GM21717 (cell line): Measurements from ENCODE around the gene FGF21.
"Not testable (repeated sequence)": the region's sequence is repeated elsewhere in the genome, so short reads cannot be mapped to it uniquely, and the experiment has no call there.

Experiments used
- ATAC-seq: cut with Tn5 transposase; IDR thresholded peaks from one replicate; pipeline ENCODE4 v1.9.1; 2021; ENCODE audit warnings: mild to moderate bottlenecking, moderate library complexity; ENCODE audit not compliant: unreplicated experiment

Gene FGF21

GRCh38 chr19:48751845-48752495 lies 3.4 kb upstream of the FGF21 start:
- no peak for ATAC-seq

GRCh38 chr19:48752496-48753365 lies 2.6 kb upstream of the FGF21 start, which contains the start of gene FUT1:
Gene FUT1, minus strand, starts transcription at chr19:48752641. Its CDS starts 1,360 bp downstream, at chr19:48751281.
- no peak for ATAC-seq

GRCh38 chr19:48755787-48756186 lies 463 bp downstream of the FGF21 start:
- no peak for ATAC-seq

- ATAC-seq, result no peak
Measured at GRCh38 chr19:48756212-48756611, 888 bp downstream of the FGF21 start.

DNA sequence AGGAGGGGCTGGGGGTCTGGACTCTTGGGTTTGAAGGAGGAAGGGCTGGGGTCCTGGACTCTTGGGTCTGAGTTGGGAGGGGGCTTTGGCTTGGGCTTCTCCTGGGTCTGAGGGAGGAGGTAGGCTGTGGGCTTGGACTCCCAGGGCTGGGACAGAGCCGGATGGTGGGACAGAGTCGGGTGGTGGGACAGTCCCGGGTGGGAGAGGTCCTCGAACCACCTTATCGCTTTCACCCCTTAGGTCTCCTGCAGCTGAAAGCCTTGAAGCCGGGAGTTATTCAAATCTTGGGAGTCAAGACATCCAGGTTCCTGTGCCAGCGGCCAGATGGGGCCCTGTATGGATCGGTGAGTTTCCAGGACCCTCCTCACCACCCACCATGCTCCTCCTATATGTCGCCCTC lies 1.4 kb downstream of the FGF21 start:
- ATAC-seq, result no peak

- no peak for ATAC-seq
Measured at GRCh38 chr19:48757089-48757675, 1.9 kb downstream of the FGF21 start.

DNA sequence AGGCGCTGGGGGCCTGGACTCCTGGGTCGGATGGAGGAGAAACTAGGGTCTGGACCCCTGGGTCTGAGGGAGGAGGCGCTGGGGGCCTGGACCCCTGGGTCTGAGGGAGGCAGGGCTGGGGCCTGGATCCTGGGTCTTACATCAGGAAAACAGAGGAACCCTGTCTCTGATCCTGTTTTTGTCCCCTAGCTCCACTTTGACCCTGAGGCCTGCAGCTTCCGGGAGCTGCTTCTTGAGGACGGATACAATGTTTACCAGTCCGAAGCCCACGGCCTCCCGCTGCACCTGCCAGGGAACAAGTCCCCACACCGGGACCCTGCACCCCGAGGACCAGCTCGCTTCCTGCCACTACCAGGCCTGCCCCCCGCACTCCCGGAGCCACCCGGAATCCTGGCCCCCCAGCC lies 2.4 kb downstream of the FGF21 start:
- no peak for ATAC-seq

- no peak for ATAC-seq
Measured at GRCh38 chr19:48760504-48761205, 5.3 kb downstream of the FGF21 start.

- not testable (repeated sequence) for ATAC-seq
Measured at GRCh38 chr19:48765816-48766215, 10.5 kb downstream of the FGF21 start.

GRCh38 chr19:48768171-48768753 lies 12.9 kb downstream of the FGF21 start:
- not testable (repeated sequence) for ATAC-seq

DNA sequence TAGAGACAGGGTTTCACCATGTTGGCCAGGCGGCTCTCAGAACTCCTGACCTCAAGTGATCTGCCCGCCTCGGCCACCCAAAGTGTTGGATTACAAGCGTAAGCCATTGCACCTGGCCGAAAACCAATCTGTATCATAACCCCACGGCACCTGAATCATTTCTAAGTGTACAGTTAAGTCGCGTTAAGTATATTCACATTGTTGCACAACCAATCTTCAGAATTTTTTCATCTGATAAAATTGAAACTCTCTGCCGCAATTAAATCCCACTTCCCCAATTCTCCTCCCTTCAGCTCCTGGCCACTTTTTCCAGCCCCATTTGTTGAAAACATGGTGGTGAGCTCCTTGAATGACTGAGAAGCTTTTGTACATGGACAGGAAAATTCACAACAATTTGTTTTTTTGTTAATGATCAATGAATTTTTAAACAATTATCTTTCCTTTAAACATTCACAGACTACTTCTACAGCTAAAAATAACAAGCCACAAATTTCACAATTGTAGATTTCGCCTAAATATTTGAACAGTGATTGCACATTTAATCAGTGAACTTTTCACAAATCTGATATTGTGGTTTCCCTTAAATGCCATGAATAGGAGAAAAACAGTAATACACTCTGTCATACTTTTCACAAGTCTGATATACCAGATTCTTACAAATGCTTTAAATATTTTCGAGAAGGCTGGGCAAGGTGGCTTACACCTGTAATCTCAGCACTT lies 13.8 kb downstream of the FGF21 start:
- no peak for ATAC-seq

GRCh38 chr19:48770266-48770665 lies 14.9 kb downstream of the FGF21 start:
- no peak for ATAC-seq

GRCh38 chr19:48770734-48771472 lies 15.6 kb downstream of the FGF21 start:
- no peak for ATAC-seq

DNA sequence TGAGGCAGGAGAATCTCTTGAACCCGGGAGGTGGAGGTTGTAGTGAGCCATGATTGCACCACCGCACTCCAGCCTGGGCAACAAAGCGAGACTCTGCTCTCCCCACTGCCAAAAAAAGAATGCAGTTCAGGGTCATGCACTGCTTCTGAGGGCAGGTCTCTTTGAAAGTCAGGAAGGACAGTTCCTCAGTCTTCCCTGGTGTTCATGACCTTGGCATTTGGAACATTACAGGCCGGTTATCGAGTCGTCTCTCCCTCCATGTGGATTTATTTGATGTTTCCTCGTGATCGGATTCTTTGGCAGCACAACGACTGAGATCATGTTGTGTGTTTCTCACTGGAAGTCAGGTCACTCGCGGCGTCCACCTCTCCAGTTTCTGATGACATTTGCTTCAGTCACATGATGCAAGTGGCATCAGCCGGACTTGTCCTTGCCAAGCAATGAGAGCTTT lies 17.2 kb downstream of the FGF21 start:
- no peak for ATAC-seq

- no peak for ATAC-seq
Measured at GRCh38 chr19:48777139-48777538, 21.8 kb downstream of the FGF21 start.

DNA sequence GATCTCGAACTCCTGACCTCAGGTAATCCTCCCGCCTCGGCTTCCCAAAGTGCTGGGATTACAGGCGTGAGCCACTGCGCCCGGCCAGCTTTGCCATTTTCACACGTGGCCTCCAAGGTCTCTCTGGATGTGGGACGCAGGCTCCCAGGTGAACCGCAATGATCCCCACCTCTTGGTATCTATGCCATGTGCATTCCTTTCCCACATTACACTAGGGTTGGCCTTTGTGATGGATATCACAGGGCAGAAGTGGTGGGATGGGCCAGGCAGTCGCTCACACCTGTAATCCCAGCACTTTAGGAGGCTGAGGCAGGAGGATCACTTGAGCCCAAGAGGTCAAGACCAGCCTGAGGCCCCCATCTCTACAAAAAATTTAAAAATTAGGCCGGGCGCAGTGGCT lies 22.4 kb downstream of the FGF21 start:
- ATAC-seq, result no peak

GRCh38 chr19:48779636-48780035 lies 24.3 kb downstream of the FGF21 start:
- ATAC-seq, result no peak

GRCh38 chr19:48780631-48781391 lies 25.5 kb downstream of the FGF21 start:
- ATAC-seq, result no peak

DNA sequence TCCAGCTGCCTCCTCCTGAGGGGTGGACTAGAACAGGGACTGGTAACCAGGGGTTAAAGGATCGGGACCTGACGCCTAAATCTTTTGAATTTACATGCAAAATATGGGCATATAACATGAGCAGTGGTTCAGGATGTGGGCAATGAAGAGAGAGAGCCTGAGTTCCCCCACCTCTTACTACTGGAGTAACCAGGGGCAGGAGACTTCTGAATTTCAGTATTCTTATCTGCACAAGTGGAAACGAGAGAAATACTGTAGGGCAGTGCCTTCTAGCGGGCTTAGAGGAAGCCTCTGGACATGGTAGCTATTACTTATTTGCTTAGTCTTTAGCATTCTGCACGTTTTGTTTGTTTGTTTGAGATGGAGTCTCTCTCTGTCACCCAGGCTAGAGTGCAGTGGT lies 29.2 kb downstream of the FGF21 start:
- no peak for ATAC-seq
